Right kidney (tissue), 1 donor: ENCODE results near the gene MAD1L1.

Experiments
- DNase-seq: peaks from one replicate; pipeline ENCODE4 v3.0.0-alpha.2; 2016

Gene MAD1L1

GRCh38 chr7:1910081-1910685, 322.6 kb downstream of the MAD1L1 start:
- DNase-seq = no peak

DNA sequence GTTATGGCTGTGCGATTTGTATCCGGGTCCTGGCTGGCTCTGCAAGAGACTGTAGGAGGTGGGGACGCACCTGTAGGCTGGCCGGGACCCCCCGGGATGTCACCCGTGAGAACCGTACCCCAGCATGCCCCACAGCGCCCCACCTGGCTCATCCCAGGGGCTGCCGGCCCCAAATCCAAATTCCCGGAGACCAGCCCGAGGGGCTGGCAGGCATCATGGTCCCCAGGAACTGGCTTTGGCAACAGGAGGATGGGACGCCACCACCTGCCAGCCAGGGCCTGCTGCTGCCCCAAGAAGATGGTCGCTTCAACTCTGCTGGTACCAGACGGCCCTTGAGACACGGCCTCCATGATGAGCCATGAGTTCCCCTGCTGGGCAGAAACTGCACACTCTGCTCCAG, 323.3 kb downstream of the MAD1L1 start:
- DNase-seq = no peak

DNA sequence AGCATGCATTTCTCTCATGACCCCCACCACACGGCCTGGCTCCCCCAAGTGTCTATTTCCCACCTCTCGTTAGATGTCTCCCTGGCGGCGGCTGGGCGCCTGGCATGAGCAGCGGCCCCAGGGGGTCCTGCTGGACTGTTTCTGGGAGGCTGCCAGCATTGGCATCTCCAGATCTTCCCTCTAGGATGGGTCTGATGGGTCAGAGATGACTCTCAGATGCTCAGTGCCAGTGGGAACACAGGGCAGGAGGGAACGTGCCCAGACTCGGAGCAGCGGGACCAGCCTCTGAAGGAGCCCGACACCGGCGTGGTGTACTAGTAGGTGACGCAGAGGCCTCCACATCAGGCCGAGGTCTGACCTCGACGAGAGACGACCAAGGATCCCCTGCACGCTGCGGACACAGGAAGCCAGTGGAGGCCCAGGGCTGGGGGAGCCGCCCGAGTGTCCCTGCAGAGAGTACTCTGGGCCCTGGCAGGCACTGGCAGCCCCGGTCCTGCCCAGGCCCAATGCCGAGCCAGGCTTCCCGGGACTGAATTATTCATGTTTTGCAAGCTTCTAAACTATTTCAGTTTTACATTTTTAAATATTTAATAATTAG, 323.8 kb downstream of the MAD1L1 start:
- no peak for DNase-seq

- no peak for DNase-seq
Observed at GRCh38 chr7:1907751-1908365, 324.9 kb downstream of the MAD1L1 start.

GRCh38 chr7:1906988-1907745, 325.6 kb downstream of the MAD1L1 start:
- DNase-seq = no peak

DNA sequence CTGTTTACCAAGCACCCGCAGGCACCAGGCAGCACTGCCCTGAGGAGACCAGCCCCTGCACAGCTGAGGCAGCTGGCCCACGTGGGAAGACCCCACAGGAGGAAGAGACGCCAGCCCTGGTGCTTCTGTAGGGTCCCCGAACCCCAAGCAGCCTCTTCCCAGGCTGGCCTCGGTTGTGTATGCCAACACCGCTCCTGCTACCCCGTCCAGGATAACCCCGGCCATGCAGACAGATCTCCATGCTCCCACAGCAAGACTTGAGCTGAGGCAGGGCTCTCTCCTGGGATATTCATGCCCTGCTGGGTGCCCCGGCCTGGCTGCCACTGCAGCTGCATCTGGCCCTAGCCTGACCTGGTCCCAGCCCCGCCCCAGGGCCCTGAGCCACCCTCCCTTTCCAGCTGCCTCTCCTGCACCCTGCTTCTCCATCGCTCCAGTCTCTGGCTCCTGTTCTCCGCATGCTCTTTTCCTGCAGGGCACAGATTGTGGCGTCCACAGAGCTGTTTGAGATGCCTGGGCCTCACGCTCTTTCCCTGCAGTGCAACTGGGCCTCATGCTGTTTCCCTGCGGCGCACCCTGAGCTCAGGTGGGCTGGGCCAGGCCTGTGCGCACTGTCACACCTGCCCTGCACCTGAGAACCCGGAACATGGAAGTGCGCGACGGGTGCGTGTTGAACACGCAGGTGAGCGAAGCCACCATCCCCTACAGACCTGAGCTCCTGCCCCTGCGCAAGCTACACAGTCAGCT, 326.5 kb downstream of the MAD1L1 start:
- no peak for DNase-seq

GRCh38 chr7:1902231-1902855, 330.4 kb downstream of the MAD1L1 start:
- no peak for DNase-seq

DNA sequence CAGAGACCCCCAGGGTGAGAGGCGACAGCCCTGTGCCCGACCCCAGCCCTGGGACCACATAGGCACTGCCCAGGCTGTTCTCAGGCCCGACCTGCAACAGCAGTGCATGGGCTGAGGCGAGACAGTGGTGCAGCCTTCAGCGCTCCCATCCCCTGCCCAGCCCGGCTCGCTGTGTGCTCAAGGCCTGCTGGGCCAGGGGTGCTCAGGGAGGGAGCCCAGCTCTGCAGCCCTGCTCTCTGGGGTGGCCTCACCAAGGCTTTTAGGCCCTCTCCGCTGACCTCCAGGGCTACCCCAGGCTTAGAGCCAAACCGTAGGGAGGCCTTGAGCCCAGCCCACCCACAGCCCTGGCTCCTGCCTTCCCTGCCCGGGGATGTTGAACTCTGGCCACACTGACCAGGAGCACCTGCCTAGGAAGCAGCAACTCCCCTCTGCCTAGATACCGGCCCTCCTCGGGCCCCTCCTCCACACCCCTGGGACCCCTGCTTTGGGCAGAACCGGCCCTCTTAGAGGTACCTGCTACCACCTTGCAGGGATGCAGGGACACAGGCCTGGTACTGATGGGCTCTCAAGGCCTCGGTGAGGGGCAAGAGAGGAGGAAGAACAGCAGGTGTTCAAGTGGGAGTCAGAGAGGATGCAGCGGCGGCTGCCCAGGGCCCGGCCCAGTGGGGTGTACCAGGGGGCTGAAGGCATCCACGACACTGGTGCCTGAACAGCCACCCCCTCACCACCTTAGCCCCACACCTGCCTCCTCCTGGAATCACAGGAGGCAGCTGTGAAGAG, 331.1 kb downstream of the MAD1L1 start:
- no peak for DNase-seq

GRCh38 chr7:1900847-1901246, 331.9 kb downstream of the MAD1L1 start:
- no peak for DNase-seq

DNA sequence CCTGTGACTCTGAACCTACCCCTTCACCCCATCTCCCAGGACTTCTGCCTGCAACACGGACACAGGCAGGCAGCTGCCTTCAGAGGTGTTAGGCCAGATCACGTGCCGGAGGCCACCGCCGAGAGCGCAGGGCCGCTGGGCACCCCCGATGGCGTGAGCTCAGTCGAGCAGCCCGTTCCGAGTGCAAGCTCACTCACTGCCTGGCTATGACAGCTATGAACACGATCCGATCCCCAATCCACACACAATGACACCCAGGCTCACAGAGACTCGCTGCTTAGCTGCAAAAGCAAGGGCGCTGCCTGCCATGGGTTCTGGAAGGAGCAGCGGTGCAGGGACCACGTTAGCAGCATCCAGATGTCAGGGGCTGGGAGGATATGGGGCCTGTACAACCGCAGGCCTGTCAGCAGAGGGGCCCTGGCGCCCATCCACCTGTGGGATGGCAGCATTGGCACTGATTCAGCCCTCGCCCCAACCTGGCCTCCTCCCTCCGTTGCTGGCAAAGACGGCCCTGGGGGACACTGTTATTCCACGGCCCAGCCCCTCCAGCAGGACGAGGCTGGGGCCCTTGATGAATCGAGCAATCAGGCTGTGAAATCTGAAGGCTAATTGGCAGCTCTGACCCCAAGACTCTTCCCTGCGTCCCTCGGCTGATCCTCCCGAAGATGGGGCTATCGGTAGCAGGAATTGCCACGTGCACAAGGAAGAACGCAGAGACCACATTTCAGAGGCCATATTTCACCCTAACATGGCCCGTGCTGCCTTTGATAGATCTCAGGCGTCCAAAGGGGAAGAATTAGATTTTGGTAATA, 332.6 kb downstream of the MAD1L1 start:
- DNase-seq = no peak

DNA sequence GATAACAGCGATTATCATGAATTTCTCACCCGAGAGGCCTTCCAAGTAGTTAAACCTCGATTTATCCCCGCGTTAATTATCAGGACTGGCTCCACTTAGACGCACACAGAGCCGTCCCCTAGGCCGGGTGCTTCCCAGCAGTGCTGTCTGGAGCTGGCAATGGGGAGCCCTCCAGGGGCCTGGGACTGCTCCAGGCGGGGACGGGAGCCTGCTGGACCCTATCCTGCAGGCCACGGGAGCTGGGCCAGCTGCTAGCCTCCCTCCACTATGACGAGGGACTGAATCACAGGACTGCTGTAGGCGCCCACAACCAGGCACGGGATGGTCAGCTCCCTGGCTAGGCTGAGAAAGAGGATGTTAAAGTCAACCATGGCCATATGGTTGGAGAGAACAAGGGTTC, 333.5 kb downstream of the MAD1L1 start:
- no peak for DNase-seq

GRCh38 chr7:1898628-1899185, 334.0 kb downstream of the MAD1L1 start:
- DNase-seq = no peak

- DNase-seq = no peak
Observed at GRCh38 chr7:1897861-1898627, 334.7 kb downstream of the MAD1L1 start.

- no peak for DNase-seq
Observed at GRCh38 chr7:1897076-1897860, 335.5 kb downstream of the MAD1L1 start.

DNA sequence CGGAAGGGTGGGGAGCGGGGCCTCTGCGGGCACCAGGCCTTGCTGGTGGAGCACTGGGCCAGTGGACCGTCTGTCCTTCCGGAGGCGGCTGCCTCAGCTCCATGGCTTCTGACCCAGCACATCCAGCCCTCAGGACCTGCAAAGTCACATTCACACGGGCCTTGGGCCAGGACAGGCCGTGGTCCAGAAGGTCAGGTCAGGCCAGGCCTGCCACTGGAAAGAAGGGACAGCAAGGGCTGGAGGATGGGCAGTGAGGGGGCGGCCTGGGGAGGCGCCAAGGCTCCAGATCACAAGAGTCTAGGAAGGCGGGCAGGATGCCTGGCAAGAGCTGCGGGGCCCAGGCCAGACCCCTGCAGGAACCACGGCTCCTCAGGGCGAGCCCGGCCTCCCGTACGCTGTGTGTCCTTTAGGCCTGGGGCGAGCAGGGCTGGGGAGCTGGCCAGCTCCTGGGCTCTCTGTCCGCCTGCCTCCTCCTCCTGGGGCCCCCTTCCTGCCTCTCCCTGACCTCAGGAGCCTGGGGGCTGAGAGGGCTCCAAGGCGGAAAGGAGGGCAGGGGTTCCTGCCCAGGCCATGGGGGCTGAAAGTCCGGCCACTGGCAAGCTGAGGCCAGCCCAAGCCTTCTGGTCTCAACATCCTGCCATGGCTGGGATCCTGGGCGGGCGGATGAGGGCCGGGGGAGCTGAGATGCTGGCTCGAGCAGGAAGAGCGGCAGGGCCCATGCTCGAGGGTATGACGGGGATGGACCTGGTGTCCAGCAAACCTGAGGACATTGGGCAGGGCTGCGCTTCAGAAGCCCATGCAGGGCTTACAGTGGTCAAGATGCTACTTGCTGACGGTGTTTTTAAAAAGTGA, 336.9 kb downstream of the MAD1L1 start:
- DNase-seq = no peak

DNA sequence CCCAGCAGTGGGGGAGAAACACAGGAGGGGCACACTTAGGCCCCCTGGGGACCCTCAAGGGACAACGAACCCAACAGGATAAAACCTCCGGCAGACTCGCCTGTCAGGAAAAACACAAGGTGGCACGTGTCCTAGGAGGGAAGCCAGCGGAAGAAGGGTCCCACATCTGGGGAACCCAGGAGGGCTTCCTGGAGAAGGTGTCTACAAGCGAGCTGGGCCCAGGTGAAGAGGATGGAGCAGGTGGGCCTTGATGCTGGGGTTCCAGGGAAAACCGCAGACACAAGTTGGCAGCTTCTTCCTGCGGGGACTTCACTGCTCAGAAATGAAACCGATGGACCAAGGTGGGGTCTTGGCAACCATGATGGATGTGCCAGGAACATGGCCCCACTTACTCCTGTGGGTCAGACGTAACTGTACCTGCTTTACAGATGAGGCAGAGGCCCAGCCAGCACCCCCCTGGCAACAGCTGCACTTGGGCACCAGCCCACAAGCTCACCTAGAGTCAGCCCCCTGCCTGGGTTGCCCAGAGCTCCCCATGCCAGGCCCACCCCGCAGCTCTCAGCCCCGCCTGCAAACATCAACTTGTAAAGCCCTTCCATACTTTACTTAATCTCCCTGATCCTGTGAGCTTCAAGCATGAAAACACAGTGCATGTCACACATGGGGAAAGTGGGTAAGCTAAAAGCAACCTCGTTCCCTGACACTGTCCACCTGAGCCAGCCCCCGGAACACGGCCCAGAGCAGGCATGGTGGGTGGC, 337.7 kb downstream of the MAD1L1 start:
- DNase-seq = no peak
